GM12873 (cell line): Measurements from ENCODE around the gene SLC2A4RG.
A peak's percentile ranks its signal among the peaks of the same experiment; 100 is the strongest.

ENCODE experiments used
- TF ChIP-seq, protein P1 (sequence below): IDR thresholded peaks from 2 replicates; pipeline ENCODE4 v1.5.1; 2012; ENCODE audit warnings: low read depth, mild to moderate bottlenecking, moderate library complexity, low read length, control low read depth; ENCODE audit not compliant: insufficient read depth; ENCODE audit errors: missing control alignments

The SLC2A4RG gene

GRCh38 chr20:63734111-63734945 is 5.2 kb upstream of the SLC2A4RG start:
- TF ChIP-seq, protein P1, sequence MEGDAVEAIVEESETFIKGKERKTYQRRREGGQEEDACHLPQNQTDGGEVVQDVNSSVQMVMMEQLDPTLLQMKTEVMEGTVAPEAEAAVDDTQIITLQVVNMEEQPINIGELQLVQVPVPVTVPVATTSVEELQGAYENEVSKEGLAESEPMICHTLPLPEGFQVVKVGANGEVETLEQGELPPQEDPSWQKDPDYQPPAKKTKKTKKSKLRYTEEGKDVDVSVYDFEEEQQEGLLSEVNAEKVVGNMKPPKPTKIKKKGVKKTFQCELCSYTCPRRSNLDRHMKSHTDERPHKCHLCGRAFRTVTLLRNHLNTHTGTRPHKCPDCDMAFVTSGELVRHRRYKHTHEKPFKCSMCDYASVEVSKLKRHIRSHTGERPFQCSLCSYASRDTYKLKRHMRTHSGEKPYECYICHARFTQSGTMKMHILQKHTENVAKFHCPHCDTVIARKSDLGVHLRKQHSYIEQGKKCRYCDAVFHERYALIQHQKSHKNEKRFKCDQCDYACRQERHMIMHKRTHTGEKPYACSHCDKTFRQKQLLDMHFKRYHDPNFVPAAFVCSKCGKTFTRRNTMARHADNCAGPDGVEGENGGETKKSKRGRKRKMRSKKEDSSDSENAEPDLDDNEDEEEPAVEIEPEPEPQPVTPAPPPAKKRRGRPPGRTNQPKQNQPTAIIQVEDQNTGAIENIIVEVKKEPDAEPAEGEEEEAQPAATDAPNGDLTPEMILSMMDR, result no peak

- TF ChIP-seq, protein P1, result no peak
Observed at GRCh38 chr20:63734946-63735858, 4.4 kb upstream of the SLC2A4RG start.

GRCh38 chr20:63735859-63736718 is 3.5 kb upstream of the SLC2A4RG start, which contains the start of gene LIME1:
Gene LIME1, plus strand, starts transcription at chr20:63736664. Its CDS starts 886 bp downstream, at chr20:63737550.
- TF ChIP-seq, protein P1, result peak; percentile 4

GRCh38 chr20:63736893-63737694 is 2.5 kb upstream of the SLC2A4RG start:
- TF ChIP-seq, protein P1, result peak; percentile 10

- TF ChIP-seq, protein P1, result no peak
Observed at GRCh38 chr20:63737695-63737944, 2.0 kb upstream of the SLC2A4RG start.

- TF ChIP-seq, protein P1, result peak; percentile 10
Observed at GRCh38 chr20:63737945-63738686, 1.5 kb upstream of the SLC2A4RG start.
